D341Med (cell line): ENCODE results near the gene CDR2L.
"Not testable (repeated sequence)": the region's sequence is repeated elsewhere in the genome, so short reads cannot be mapped to it uniquely, and the experiment has no call there.

ENCODE experiments used
- DNase-seq: peaks from one replicate; pipeline ENCODE4 v3.0.0; 2012; ENCODE audit warnings: low spot score

The CDR2L gene

DNA sequence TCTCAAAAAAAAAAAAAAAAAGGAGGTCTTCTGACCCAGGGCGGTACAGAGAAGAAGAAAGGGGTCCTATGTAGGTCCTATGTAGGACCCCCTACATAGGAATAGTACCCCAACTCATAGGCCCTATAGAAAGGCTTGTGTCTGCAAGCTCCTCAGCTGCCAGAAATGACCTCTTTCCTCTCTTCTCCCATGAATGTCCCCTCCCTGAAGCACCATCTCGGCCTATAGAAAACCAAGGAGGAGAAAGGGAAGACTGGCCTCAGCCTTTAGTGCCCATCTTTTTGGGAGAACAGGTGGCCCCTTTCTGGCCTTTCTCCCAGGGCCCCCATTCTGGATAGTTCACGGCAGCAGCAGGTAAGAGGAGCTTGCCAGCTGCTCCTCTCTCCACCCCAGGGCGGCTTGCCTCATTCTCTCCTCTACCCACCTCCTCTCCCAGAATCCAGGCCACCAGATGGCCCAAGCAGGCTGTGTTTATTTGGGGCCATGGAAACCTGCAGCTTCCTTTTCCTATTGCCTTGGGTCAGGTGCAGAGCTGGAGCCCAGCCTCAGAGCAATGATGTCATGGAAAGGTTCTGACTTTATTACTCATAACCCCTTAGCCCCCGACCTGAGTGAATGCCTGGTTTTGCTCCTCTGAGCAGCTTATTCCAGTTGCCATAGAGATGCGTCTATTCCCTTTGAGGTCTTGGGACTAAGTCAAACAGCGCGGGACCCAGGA lies 23.4 kb downstream of the CDR2L start:
- peak; percentile 89 for DNase-seq

DNA sequence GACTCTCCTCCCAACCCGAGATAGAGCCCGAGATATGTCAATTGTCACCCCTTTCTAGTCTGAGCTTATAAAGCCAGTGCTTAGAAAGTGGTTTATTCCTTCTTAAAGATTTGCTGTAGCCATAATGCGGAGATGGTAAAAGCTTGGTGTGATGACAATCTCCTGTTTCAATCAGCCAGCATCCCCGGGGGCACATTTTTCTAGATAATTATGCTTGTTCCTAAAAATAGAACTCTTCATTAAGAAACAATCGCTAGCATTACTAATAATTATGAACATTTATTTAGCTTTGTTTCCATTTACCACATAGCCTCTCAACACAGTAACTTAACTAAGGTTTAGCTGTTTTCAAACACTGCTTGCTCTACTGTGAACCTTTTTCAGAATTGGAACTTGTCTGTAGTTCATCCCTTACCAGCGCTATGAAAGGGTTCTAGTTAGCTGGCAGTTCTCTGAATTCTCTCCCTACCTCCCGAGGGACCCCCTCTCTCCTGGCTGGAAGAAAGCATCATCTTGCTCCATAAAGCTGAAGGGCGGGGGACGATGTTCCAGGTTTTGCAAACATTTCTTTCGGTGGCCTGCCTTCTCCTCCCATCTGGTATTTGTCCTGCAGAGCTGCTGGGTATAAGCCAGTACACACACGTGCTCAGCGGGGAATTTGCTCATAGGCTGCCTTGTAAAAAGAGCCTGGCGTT lies 24.1 kb downstream of the CDR2L start:
- peak; percentile 70 for DNase-seq

DNA sequence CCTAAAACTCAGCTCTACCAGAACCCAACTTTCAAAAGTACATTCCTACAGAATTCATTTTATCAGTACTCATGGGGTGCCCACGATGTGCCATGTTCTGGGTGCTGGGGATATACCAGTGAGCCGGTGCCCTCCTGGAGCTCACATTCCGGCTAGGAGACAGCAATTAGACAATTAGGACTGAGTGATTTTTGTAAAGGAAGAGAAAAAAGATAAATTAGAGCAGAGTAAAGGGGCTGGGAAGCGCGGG lies 24.6 kb downstream of the CDR2L start:
- no peak for DNase-seq

DNA sequence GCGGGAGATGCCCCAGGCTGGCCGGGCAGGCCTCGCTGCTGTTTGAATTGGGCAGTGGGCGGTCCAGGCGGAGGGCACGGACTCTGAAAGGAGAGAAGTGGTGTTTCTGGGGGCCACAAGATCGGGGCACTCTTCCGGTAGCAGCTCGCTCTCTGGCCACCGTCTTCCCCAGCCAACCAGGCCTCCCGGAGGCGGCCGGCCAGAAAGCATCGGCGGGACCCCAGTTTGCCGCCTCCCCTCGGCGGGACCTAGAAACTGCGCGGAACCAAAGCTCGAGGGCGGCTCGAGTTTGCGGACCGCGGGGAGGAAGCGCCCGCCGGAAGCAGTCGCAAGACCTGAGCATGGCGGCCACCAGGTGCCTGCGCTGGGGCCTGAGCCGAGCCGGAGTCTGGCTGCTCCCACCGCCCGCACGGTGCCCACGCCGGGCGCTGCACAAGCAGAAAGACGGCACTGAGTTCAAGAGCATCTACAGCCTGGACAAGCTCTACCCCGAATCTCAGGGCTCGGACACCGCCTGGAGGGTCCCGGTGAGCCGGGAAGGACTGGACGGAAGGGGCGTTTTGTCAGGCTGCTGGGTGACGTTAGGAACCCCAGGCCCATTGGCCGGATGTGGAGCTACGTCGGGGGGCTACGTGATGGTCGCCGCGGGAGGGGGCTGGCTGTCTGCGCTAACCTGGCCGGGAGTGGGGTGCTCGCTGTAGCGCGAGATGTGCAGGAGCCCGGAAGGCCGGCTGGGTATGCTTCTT lies 25.1 kb downstream of the CDR2L start, which contains the start of gene MRPL58:
TSS of gene MRPL58 (plus strand) at position 325 of the 746 bp plus-strand sequence. CDS start at position 342, 17 bp downstream.
- DNase-seq: peak; percentile 96

DNA sequence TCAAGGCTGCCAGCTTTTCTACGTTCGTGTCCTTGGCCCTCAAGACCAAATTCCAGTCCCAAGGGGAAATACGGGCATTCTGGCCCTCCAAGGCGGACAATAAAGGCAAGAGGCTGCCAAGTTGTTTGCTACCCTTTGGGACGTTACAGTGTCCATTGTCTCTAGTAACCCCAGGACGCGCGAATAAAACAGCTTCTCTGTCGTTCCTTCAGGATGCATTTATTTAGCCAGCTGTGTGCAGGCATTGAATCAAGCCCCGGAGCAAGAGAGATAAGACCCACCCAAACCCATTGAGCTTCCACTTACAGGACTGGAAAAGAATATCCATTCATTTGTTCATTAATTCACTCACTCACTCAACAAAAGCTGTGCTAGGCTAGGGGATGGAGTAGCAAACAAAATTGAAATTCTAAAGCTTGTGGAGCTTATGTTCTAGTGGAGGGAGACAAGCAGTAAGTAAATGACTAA lies 25.7 kb downstream of the CDR2L start:
- DNase-seq: no peak

DNA sequence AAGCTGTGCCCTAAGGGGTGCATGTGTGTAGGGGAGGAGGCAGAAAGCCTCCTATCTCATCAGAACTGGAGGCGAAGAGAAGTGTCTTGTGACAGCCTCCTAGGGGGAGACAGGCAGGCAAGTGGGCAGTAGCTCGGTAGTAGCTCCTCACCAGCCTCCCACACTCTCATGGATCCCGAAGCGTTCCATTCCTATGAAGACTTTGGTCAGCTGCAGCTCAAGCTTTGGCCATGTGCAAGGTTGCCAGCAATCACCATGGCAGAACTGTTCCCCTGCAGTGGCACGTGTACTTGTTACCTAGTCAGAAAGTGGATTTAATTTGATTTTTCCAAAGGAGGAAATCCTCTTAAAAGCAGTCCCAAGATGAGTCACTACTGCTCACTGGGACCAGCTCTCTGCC lies 31.7 kb downstream of the CDR2L start:
- DNase-seq: no peak

DNA sequence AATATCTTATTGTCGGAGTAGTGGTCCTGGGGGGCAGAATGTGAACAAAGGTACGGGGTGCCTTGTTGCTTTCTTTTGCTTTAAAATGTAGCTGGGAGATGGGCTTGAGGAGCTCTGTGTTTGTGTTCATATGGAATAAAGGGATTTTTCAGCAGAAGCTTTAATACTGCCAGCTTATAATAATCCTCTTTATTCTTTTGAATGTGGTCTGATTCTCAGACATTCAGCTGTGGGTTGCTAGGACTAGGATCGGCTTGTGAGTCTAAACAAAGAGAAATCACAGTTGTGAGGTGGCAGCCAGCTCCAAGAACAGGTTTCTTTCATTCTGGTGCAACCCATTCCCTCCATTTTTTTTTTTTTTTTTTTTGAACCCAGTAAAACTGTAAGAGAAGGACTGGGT lies 32.3 kb downstream of the CDR2L start:
- peak; percentile 77 for DNase-seq

DNA sequence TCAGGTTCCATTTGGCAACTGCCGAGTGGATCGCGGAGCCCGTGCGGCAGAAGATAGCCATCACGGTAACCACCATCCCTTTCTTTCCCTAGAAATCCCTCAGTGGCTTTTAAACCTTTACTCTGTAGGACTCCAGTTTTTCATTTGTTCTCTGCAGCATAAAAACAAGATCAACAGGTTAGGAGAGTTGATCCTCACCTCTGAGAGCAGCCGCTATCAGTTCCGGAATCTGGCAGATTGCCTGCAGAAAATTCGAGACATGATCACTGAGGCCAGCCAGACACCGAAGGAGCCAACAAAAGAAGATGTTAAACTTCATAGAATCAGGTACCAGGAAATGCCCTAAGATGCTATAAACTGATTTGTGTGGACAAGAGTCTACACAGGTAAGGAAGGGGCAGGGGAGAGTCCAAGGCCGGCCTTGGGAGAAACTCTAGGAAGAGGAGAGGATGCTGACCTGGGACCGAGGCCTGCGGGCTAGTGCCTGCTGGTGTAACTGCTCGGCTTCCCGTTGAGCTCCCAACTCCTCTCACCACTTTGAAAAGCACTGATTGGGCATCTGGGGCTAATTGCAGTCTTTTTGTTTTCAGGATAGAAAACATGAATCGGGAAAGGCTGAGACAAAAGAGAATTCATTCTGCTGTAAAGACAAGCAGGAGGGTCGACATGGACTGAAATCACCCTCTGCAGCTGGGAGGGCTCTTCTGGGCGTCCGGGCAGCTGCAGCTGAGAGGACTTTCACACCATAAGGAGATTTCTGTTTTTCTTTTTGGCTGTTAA lies 33.1 kb downstream of the CDR2L start:
- DNase-seq: no peak

DNA sequence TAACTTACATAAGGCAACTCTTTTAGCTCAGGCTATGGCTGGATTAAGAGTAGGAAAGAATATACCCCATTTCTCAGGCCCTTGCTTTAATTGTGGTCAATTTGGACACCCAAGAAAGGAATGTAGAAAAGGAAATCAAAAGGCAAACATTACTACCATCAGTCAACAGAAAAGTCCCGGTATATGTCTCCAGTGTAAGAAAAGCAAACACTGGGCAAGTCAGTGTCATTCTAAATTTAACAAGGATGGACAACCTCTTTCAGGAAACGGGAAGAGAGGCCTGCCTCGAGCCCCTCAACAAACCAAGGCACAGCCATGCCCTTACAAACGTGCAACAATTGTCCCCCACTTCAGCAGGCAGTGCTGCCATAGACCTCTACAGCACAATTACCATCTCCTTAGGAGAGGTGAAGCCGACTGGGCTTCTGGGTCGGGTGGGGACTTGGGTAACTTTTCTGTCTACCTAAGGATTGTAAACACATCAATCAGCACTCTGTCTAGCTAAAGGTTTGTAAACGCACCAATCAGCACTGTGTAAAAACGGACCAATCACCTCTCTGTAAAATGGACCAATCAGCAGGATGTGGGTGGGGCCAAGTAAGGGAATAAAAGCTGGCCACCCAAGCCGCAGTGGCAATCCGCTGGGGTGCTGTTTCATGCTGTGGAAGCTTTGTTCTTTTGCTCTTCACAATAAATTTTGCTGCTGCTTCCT lies 37.4 kb downstream of the CDR2L start:
- no peak for DNase-seq

DNA sequence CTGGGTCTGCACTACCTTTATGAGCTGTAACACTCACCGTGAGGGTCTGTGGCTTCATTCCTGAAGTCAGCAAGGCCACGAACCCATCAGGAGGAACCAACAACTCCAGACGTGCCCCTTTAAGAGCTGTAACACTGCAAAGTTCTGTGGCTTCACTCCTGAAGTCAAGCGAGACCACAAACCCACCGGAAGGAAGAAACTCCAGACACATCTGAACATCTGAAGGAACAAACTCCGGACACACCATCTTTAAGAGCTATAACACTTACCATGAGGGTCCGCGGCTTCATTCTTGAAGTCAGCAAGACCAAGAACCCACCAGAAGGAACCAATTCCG lies 37.9 kb downstream of the CDR2L start:
- not testable (repeated sequence) for DNase-seq

DNA sequence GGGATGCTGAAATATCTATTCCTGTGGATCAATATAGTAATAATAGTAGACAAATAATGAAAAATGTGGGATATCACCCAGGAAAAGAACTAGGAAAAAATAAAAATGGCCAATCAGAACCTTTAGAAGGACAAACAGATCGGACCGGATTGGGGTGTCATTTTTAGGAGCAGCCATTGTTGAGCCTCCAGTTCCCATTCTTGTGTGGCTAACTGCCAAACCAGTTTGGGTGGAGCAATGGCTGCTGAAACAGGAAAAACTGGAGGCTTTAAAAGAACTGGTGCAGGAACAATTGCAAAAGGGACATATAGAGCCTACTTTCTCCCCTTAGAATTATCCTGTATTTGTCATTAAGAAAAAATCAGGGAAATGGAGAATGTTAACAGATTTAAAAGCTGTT lies 39.2 kb downstream of the CDR2L start:
- not testable (repeated sequence) for DNase-seq

DNA sequence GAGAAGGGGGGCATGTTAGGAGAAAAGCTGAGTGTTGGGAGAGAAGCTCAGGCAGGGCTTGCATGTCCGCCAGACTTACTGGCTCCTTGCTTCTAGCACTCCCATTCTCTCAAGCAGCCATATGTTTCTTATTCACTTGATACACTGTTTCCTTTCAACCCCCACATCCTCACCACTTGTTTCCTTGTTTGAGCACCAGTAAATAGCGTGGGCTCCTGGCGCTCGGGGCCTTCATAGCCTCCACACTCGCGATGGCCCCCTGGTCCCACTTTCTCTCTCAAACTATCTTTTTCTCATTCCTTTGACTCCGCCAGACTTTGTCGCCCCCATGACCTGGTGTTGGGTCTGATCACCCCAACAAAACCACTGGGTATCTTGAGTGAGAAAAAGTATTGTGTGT lies 42.7 kb downstream of the CDR2L start:
- no peak for DNase-seq

DNA sequence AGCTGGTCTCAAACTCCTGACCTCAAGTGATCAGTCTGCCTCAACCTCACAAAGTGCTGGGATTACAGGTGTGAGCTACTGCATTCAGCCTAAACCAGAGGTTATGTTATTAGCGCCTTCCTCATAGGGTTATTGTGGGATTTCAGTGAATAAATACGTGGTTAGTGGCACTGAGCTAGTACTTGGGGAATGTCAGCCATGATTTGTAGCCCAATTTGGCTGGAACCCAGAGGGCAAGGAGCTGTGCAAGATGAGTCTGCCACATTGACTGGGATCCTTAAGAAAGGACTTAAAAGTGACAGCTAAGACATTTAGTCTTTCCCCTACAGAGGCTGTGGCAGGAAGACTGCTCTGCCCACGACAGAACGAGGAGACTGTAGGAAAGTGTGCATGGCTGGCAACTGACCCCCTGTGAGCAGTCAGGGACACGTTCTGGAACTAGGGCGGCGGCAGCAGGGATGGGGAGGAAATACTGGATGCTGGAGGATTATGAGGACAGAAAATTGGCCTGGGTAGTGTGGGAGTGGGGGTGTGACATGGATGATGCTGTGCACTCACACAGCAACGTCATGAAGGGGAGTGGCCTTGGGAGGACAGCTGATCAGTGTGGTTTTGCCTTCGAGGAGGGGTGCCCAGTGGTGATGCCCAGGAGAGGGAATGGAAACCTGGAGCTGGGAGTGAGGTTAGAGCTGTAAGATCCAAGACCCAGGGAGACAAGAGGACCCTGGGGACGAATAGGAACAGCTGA lies 44.7 kb downstream of the CDR2L start:
- DNase-seq: peak; percentile 85

DNA sequence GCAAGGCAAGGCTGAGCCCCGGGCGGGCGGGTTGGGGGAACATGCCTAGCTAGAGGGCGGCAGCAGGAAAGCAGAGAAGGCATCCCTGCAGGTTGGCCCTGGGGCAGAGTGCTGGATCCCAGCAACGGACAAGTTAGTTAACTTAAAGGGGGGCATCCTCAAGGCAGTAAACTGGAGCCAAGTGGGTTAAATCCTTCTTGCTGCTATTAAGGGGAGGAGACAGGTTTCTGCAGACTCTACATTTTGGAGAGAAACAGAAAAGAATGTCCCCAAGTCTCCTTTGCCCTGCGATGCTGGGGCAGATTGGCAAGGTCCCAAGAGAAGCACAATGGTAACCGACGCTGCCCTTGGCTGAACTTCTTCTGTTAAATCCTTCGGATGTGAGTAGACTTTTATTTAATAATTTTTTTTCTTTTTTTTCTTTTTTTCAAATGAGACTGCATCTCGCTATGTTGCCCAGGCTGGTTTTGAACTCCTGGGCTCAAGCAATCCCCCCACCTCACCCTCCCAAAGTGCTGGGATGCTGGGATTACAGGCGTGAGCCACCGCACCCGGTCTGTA lies 45.4 kb downstream of the CDR2L start:
- no peak for DNase-seq

DNA sequence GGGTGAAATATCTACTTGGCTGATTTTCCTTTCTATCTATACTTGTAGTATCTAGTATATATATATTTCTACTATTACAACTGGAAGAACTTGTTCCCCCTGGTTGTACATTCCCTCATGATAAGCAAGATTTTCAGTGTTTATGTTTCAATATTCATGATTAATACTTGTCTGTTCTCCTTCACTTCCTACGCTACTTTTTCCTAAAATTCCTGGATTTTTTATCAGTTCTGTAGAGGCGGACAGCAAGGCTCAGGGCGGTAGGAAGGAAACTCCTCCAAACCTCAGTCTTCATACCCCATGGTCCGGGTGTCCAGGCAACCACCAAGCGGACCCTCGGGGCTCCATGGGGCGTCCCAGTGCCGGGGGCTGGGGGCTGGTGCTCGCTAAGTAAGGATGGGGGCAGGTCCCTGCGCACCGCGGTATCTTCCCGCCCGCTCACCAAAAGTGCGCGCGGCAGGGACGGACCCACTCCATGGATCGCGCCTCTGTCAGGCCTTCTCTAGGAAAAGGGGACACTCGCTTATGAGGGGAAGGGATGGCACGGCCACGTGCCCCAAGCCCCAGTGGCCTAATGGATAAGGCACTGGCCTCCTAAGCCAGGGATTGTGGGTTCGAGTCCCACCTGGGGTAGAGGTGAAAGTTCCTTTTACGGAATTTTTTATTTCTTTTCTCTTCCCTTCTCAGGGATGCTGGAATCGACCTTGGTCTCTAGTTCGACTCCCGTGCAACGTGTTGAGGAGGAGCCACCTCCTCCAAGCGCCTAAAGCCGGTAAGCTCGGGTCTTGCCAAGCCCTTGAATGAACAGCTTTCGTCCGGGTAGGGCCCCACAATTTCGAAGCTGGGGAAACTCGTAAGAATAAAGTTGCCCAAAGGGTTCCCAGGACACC lies 46.2 kb downstream of the CDR2L start:
- DNase-seq: peak; percentile 95

DNA sequence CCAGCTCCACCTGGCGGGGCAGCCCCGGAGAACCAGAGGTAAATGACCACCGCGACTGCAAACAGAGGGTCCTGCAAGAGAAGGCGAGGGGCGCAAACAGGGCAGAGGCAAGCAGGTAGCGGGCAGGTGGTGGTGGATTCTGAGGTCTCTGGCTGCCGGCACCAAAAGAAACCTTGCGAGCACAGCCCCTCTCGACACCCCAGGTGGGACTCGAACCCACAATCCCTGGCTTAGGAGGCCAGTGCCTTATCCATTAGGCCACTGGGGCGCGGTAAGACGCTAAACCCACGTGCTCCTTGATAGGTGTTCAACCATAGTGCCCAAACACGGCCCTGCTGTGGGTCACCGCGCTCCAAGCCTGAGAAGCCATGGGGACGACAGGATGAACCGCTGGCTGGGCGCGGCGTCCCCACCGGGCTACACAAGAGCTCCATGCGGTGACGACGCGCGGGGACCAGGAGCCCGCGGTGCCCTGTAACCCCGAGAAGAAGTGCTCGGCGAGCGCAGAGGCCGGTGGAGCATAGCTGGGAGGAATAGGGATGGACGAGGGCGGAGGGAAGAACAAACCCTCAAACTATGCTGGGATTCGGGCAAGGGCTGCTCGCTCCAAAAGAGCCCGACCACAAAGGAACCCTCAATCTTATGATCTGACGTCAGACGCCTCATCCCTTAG lies 46.9 kb downstream of the CDR2L start:
- DNase-seq: peak; percentile 83

DNA sequence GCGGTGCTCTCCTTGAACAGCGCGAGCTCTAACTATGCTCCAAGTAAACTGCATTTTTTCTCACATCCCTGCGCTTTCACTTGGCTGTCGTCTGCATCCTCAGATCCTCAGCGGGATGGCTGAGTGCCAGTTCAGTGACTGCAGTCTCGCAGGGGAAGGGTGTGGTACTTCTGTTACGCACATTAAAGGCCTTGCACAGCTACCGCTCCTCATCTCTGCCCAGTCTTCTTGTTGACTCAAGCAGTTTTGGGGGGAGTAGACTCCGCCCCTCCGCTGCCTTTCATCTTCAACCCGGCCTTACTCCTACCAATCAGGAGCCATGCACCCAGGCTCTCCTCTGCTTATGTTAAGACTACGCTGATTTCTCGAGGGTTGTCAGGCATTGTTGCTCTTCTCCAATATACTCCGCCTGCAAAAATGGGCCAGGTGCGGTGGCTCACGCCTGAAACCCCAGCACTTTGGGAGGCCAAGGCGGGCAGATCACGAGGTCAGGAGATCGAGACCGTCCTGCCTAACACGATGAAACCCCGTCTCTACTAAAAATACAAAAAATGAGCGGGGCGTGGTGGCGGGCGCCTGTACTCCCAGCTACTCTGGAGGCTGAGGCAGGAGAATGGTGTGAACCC lies 49.3 kb downstream of the CDR2L start:
- DNase-seq: no peak

DNA sequence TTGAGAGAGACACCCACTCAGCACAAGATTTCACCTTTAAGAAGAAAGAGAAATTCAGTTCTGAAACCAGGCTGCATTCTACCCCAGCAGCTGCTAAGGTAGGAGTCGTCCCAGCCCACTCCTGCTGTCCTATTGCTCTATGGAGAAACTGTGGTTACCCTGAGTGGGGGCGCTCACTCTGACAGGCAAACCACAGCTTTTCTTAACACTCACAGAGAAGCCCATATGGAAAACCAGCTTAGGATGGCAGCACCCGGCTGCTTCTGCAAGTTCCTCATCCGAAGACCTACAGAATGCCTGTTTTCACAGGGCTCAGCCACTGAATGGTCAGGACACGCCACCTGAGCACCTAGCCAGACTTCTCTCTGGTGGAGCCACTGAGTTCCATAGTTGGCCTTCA lies 51.8 kb downstream of the CDR2L start:
- DNase-seq: no peak
